H9 (cell line): ENCODE data around the gene PTTG2. TPM values are rescaled to one million over a fixed set of nuclear protein-coding genes. Genes with fewer than 3 reads are reported as not detected.

Experiments
- DNase-seq: peaks from one replicate; pipeline ENCODE4 v3.0.0-alpha.2; 2017
- H2AFZ ChIP-seq: one replicate; pipeline ENCODE4 v1.6.1; 2013; ENCODE audit warnings: mild to moderate bottlenecking, low read length, control low read depth, moderate library complexity
- H2AK5ac ChIP-seq: 2 replicates; pipeline ENCODE4 v1.6.1; 2013; ENCODE audit warnings: low read length, control low read depth, mixed read lengths; ENCODE audit not compliant: insufficient read length
- H2BK120ac ChIP-seq: one replicate; pipeline ENCODE4 v1.6.1; 2013; ENCODE audit warnings: low read depth, mild to moderate bottlenecking, low read length, control low read depth, inconsistent platforms; ENCODE audit not compliant: poor library complexity, severe bottlenecking
- H2BK12ac ChIP-seq: 2 replicates; pipeline ENCODE4 v1.6.1; 2013; ENCODE audit warnings: low read length, control low read depth, mixed read lengths, low read depth; ENCODE audit not compliant: insufficient read length
- H2BK15ac ChIP-seq: 2 replicates; pipeline ENCODE4 v1.6.1; 2013; ENCODE audit warnings: low read depth, low read length, control low read depth
- H2BK20ac ChIP-seq: one replicate; pipeline ENCODE4 v1.6.1; 2013; ENCODE audit warnings: low read depth, mild to moderate bottlenecking, low read length, control low read depth, inconsistent platforms; ENCODE audit not compliant: poor library complexity, severe bottlenecking
- H2BK5ac ChIP-seq: 2 replicates; pipeline ENCODE4 v1.6.1; 2013; ENCODE audit warnings: low read length, control low read depth, mixed read lengths; ENCODE audit not compliant: insufficient read length
- H3K14ac ChIP-seq: 2 replicates; pipeline ENCODE4 v1.6.1; 2013; ENCODE audit warnings: low read length, control low read depth; ENCODE audit not compliant: insufficient read depth
- H3K18ac ChIP-seq: 2 replicates; pipeline ENCODE4 v1.6.1; 2013; ENCODE audit warnings: low read depth, mild to moderate bottlenecking, mixed read lengths, low read length, control low read depth; ENCODE audit not compliant: insufficient read length
- H3K23ac ChIP-seq: 2 replicates; pipeline ENCODE4 v1.6.1; 2013; ENCODE audit warnings: low read length, control low read depth, mixed read lengths, low read depth; ENCODE audit not compliant: insufficient read length
- H3K23me2 ChIP-seq: 2 replicates; pipeline ENCODE4 v1.6.1; 2013; ENCODE audit warnings: low read depth, mild to moderate bottlenecking, mixed read lengths, low read length, control low read depth; ENCODE audit not compliant: insufficient read length, poor library complexity, severe bottlenecking
- H3K27ac ChIP-seq: 2 replicates; pipeline ENCODE4 v1.5.1; 2013; ENCODE audit warnings: low read length, control low read depth, mixed read lengths, low read depth; ENCODE audit not compliant: insufficient read length
- H3K27me3 ChIP-seq: 2 replicates; pipeline ENCODE4 v1.6.1; 2013; ENCODE audit warnings: low read length, control low read depth, inconsistent platforms; ENCODE audit not compliant: insufficient read depth
- H3K4ac ChIP-seq: 2 replicates; pipeline ENCODE4 v1.6.1; 2013; ENCODE audit warnings: low read depth, mild to moderate bottlenecking, control low read depth, inconsistent platforms, low read length, moderate library complexity
- H3K4me1 ChIP-seq: 2 replicates; pipeline ENCODE4 v1.6.1; 2013; ENCODE audit warnings: low read length, control low read depth, inconsistent platforms; ENCODE audit not compliant: insufficient read depth
- H3K4me2 ChIP-seq: 2 replicates; pipeline ENCODE4 v1.6.1; 2013; ENCODE audit warnings: low read length, control low read depth, mixed read lengths; ENCODE audit not compliant: insufficient read length, insufficient read depth
- H3K56ac ChIP-seq: 2 replicates; pipeline ENCODE4 v1.6.1; 2013; ENCODE audit warnings: low read depth, mild to moderate bottlenecking, mixed read lengths, low read length, control low read depth; ENCODE audit not compliant: insufficient read length
- H3K79me1 ChIP-seq: 2 replicates; pipeline ENCODE4 v1.6.1; 2013; ENCODE audit warnings: low read depth, mild to moderate bottlenecking, moderate library complexity, low read length, control low read depth, inconsistent platforms; ENCODE audit not compliant: insufficient read depth, poor library complexity, severe bottlenecking
- H3K79me2 ChIP-seq: 2 replicates; pipeline ENCODE4 v1.6.1; 2013; ENCODE audit warnings: low read length, control low read depth, inconsistent platforms; ENCODE audit not compliant: insufficient read depth
- H3K9ac ChIP-seq: 2 replicates; pipeline ENCODE4 v1.6.1; 2013; ENCODE audit warnings: low read length, control low read depth, mixed read lengths; ENCODE audit not compliant: insufficient read length; ENCODE audit errors: extremely low read depth
- H3K9me3 ChIP-seq: one replicate; pipeline ENCODE4 v1.6.1; 2013; ENCODE audit warnings: low read depth, low read length, inconsistent platforms; ENCODE audit not compliant: control insufficient read depth
- H3T11ph ChIP-seq: one replicate; pipeline ENCODE4 v1.6.1; 2013; ENCODE audit warnings: mild to moderate bottlenecking, low read length, control low read depth, inconsistent platforms
- H4K20me1 ChIP-seq: one replicate; pipeline ENCODE4 v1.6.1; 2013; ENCODE audit not compliant: control insufficient read depth, insufficient read length, insufficient read depth
- H4K5ac ChIP-seq: 2 replicates; pipeline ENCODE4 v1.6.1; 2013; ENCODE audit warnings: low read depth, mild to moderate bottlenecking, mixed read lengths, low read length, control low read depth; ENCODE audit not compliant: insufficient read length
- H4K8ac ChIP-seq: replicated peaks from 2 replicates; pipeline ENCODE4 v1.6.1; 2013; ENCODE audit warnings: low read length, control low read depth, mixed read lengths, low read depth; ENCODE audit not compliant: insufficient read length
- H4K91ac ChIP-seq: 2 replicates; pipeline ENCODE4 v1.6.1; 2013; ENCODE audit warnings: low read depth, mild to moderate bottlenecking, moderate library complexity, mixed read lengths, low read length, control low read depth; ENCODE audit not compliant: insufficient read length
- H3K27ac Mint-ChIP-seq, 3 experiments: 2 replicates in 2 of 3; 3 replicates in 1 of 3; pipeline ENCODE4 v1.8.0; 2020 to 2021; ENCODE audit warnings: mixed read lengths in 3 of 3, mild to moderate bottlenecking in 1 of 3, moderate library complexity in 1 of 3
- H3K27me3 Mint-ChIP-seq: 2 replicates; pipeline ENCODE4 v1.8.0; 2021; ENCODE audit warnings: low read depth, mild to moderate bottlenecking, moderate library complexity, mixed read lengths
- H3K36me3 Mint-ChIP-seq, 3 experiments: 2 replicates in 2 of 3; 3 replicates in 1 of 3; pipeline ENCODE4 v1.8.0; 2020 to 2021; ENCODE audit warnings: low read depth in 3 of 3, mixed read lengths in 3 of 3; ENCODE audit not compliant: insufficient read depth in 1 of 3
- H3K4me1 Mint-ChIP-seq, 2 experiments: 2 replicates each; pipeline ENCODE4 v1.8.0; 2020; ENCODE audit warnings: mixed read lengths in 2 of 2
- H3K4me3 Mint-ChIP-seq, 2 experiments: 2 replicates in 1 of 2; 3 replicates in 1 of 2; pipeline ENCODE4 v1.8.0; 2020 to 2021; ENCODE audit warnings: mild to moderate bottlenecking in 2 of 2, mixed read lengths in 2 of 2, moderate library complexity in 1 of 2
- H3K9me3 Mint-ChIP-seq, 2 experiments: 2 replicates in 1 of 2; 3 replicates in 1 of 2; pipeline ENCODE4 v1.8.0; 2020; ENCODE audit warnings: mild to moderate bottlenecking in 2 of 2, mixed read lengths in 2 of 2, moderate library complexity in 1 of 2
- CTCF ChIP-seq: fragments of 200-600 bp; sonication (generic); conservative IDR thresholded peaks from 3 replicates; pipeline ENCODE4 v1.8.0; 2021; ENCODE audit warnings: antibody characterized with exemption, mild to moderate bottlenecking
- WGBS: extraction: QIAGEN DNeasy Blood & Tissue Kit; methylation state at CpG from one replicate; pipeline ENCODE4 v1.1.7; 2013; ENCODE audit warnings: missing lambda C conversion rate, low lambda C conversion rate, mixed read lengths; ENCODE audit not compliant: insufficient read length; ENCODE audit errors: extremely low coverage; 5-methylcytosine and 5-hydroxymethylcytosine counted together
- total RNA-seq: library from RNA; stranded (reverse); gene quantifications from 2 replicates; pipeline ENCODE4 v1.2.1, GENCODE V29; 2021

The PTTG2 gene
- total RNA-seq, 1 experiment from 2014 or later: not detected

- H3K27me3 ChIP-seq: no peaks in the 10 kb centered on the region
- H3K9me3 Mint-ChIP-seq: no peaks in the 10 kb centered on the region
- no peak overlapping the region for H3K18ac ChIP-seq
- H3K4me1 Mint-ChIP-seq: peaks cover 53 to 64% of the 10 kb centered on the region in 2 experiments
- H3K79me2 ChIP-seq: peaks cover 2% of the 10 kb centered on the region; the same call in 1 of the 2 replicates
- no peaks in the 10 kb centered on the region for H3K79me1 ChIP-seq
- H3T11ph ChIP-seq: no peak overlapping the region
- H3K9me3 ChIP-seq: no peaks in the 10 kb centered on the region
- H3K27ac Mint-ChIP-seq: peak overlapping the region in 1 of 3 experiments; percentile 38; a peak in 3 of 7 replicates
- no peak overlapping the region for H3K56ac ChIP-seq
- H3K9ac ChIP-seq: no peak overlapping the region
- no peak overlapping the region for H3K27ac ChIP-seq
- H4K91ac ChIP-seq: no peak overlapping the region
- no peak for TF ChIP-seq CTCF
- H2AFZ ChIP-seq: no peak overlapping the region
- no CpG with 5 or more reads among the region's 9 CpGs for WGBS
- no peak overlapping the region for H4K8ac ChIP-seq
- H3K4me2 ChIP-seq: no peak overlapping the region
- no peak overlapping the region for H2BK20ac ChIP-seq
- H2BK15ac ChIP-seq: no peak overlapping the region
- no peak overlapping the region; the same call in 1 of the 2 replicates for H3K4ac ChIP-seq
- no peaks in the 10 kb centered on the region for H3K23me2 ChIP-seq
- H3K4me1 ChIP-seq: peaks cover 5% of the 10 kb centered on the region; the same call in 1 of the 2 replicates
- no peak overlapping the region for H4K5ac ChIP-seq
- no peaks in the 10 kb centered on the region for H4K20me1 ChIP-seq
- no peak overlapping the region for H3K23ac ChIP-seq
- H2BK12ac ChIP-seq: peak overlapping the region; percentile 19
- no peak overlapping the region for H2BK120ac ChIP-seq
- no peak overlapping the region for H2AK5ac ChIP-seq
- H3K27me3 Mint-ChIP-seq: no peaks in the 10 kb centered on the region
- no peak overlapping the region; the same call in 1 of the 2 replicates for H3K14ac ChIP-seq
- no peak overlapping the region for H2BK5ac ChIP-seq
- no peaks in the 10 kb centered on the region; a peak in 2 of 7 replicates for H3K36me3 Mint-ChIP-seq
- no peak overlapping the region for H3K4me3 Mint-ChIP-seq
- no peak for DNase-seq
Observed at GRCh38 chr4:37998226-37998625, 38.0 kb downstream of the PTTG2 start.
